Fibroblast of skin of abdomen (primary cell): ENCODE results near the gene VWCE.

Experiments used
- DNase-seq: peaks from one replicate; pipeline ENCODE4 v3.0.0-alpha.2; 2013

The VWCE gene

DNA sequence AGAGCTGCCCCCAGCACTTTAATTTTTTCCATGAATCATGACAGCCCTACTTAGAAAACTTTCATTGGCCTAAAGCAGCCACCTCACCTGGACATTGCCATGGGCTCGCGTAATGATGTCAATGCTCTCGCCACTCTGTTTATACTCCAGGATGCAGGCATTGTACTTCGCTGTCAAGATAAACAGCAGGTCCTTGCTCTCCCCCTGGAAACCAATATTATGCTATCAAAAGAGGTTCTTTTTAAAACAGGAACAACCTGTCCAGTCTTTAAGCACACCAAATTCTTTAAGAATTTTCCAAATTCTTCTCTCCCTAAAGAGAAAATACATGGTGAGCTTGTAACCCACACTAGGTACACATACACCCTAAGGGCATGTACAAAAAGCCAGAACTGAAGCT, 34.8 kb upstream of the VWCE start:
- no peak for DNase-seq

DNA sequence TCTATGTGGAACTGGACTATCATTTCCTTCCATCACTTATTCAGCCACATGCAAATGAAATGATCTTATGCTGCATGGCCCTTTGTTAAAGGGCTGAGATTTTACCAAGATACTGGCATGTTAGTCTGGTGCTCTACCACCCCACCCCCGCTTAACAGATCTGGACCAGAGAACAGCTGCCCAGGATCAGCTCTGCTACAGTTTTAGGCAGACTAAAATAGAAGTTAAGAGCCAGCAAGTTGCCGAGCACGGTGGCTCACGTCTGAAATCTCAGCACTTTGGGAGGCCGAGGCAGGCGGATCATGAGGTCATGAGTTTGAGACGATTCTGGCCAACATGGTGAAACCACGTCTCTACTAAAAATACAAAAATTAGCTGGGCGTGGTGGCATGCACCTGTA, 33.2 kb upstream of the VWCE start:
- DNase-seq = no peak

DNA sequence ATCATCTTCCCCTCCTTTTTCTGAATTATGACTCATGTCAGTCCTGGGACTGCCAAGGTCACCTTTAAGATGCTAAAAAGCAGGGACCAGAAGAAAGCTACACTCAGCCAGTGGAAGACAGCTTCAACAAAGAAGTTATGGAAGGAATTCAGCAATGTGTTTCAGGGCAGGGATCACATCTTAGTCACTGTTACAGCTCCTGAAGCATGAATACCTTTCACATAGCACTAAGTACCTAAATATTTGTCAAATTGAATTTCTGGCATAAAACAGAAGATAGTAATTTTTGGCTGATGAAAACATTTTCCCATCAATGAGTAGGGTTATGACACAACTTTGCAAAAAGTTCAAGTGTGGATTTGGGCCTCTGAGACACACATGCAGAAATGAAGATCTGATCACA, 32.6 kb upstream of the VWCE start:
- peak; percentile 41 for DNase-seq

DNA sequence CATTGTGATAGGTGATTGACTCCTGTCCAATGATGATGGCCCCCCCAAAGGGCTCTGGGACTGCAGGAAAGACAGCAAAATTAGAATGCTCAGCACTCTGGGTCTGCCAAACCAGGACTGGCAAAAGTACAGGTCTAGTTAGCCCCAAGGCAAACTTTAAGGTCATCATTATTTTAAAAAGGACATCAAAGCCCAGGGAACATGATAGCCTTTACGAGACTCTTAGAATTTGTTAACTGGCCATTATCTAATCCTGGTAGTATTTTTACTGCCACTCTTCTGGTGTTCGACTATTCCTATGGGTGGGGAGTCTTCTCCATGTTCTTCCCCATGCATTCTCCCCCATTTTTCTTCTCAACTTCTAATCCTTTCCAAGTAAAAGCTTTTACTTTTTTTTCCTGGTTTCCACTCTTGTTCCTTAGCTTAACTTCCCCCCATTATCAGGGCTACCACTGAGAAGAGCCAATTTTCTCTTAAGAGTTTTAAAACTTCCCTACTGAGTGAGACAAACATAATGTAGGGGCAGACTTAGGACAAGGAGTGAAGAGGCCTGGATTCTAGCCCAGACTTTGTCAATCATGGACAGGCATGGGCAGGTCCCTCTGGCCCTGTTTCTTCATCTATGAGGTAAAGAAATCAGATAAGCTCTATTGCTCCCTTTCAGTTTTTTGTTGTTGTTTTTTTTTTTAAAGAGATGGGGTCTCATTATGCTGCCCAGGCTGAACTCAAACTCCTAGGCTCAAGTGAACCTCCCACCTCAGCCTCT, 30.7 kb upstream of the VWCE start:
- no peak for DNase-seq

- no peak for DNase-seq
These were observed 20.1 kb upstream of the VWCE start for GRCh38 chr11:61315260-61315659.

GRCh38 chr11:61310749-61311148, 15.6 kb upstream of the VWCE start:
- DNase-seq = no peak

DNA sequence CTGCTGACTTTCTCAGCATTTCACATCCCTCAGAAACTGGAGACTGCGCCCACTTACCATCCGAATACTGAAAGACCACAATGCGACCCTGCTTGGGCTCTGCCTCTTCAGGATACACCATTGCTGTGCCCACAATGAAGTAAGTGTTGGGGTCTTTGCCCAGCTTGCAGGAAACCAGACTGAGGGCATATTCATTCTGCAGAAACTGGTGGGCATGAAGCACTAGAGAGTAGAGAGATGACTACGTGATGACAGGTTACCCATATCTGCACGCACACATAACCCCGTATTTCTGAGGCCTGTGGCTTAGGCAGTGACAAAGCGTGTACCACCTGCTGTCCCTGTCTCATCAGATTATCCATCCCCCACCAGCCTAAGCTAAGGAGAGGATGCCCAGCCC, 14.6 kb upstream of the VWCE start:
- no peak for DNase-seq

DNA sequence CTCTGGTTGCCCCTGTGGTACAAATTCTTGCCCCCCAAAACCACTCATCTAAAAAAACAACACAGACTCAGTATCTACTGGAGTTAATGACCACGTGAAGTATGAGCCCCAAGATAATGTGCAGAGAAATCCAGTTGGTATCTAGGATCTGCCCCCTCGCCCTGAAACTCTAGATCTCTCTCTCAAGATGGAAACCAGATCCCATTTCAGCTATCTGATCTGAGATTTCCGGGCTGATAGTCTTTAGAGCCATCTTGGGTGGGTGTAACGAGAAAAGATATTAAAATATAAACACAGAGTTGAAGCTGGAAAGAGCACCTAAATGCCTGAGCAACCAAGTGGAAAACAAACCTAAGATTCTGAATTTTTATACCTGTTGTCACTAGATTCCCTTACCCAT, 14.0 kb upstream of the VWCE start:
- no peak for DNase-seq

GRCh38 chr11:61307354-61307753, 12.2 kb upstream of the VWCE start:
- no peak for DNase-seq

- no peak for DNase-seq
These were observed 11.1 kb upstream of the VWCE start for GRCh38 chr11:61306221-61306620.

GRCh38 chr11:61305417-61305816, 10.3 kb upstream of the VWCE start:
- DNase-seq = no peak

GRCh38 chr11:61303725-61304124, 8.6 kb upstream of the VWCE start:
- no peak for DNase-seq

DNA sequence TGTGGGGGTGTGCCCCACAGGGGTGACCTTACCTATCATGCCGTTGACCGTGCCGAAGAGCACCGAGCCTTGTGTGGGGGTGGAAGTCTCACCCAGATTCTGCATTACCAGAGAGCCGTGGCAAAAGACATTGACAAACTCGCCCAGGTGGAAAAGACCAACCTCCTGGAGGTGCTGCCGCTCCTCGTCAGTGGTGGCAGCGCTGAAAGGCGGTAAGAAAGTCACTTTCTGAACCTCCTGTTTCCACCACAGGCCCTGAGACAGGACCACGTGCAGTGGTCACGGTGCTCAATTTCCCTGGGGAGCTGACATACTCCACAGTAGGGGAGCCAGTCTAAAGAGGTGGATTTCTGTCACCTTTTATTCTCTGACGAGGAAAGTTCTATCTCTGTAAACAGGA, 7.4 kb upstream of the VWCE start:
- no peak for DNase-seq

DNA sequence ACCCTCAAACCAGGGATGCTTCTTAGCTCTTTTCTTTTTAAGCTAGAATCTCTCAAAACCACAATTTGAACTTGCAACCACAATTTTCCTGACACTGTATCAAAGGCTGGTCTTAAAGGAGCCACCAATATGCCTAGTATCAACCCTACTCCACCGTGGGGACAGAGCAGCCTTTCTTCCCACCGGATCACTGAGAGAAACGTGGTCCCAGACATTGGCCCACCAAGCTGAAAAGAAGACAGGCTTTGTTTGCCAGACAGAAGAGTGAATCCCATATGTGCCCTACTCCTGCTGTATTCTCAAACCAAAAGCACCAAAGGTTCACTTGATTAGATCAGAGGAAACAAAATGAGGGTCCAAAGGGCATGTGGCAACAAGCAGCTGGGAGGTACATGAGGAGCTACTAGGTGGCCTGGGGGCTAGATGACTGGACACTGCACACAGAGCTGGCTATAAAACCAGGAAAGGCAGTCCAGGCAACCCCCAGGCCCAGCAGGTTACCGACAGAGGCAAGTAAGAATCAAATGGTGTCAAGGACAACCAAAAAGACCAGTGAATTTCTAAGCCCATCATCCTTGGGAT, 3.6 kb upstream of the VWCE start:
- DNase-seq = no peak

DNA sequence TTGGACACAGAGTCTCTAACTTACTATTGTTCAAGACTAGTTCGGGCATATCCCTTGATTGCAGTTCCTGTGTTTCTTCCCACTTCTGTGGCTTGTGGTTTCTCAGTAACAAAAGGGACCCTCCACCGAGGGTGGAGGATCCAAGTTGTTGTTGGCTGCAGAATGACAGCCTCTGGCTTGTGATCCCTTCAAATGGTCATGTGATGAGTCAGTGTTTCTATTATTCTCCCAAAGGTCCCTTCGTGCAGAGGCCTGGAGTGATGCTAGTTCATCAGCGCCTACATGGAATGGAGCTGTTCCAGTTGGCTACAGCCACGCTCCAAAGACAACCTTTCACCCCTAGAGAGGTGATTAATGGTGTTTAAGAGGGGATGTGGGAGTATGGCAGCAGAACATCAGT, 2.6 kb upstream of the VWCE start:
- peak; percentile 90 for DNase-seq

- DNase-seq = peak; percentile 37
These were observed 2.2 kb upstream of the VWCE start for GRCh38 chr11:61297341-61297740.

DNA sequence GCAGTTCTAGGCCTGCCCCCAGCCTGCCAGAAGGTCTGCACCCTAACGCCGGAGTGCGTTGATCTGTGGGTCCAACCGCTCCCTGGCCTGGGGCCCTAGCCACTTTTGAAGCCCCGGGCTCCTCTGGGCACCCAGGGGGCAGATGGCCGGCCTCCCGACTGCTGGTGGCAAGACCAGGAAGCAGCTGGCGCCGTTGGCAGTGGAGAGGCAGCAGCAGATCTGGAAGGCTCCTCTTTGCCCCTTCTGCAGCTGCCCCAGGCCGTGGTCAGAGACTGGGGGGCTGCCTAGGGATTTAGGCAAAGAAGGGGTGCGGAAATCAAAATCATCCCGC, 445 bp upstream of the VWCE start:
- DNase-seq = no peak

DNA sequence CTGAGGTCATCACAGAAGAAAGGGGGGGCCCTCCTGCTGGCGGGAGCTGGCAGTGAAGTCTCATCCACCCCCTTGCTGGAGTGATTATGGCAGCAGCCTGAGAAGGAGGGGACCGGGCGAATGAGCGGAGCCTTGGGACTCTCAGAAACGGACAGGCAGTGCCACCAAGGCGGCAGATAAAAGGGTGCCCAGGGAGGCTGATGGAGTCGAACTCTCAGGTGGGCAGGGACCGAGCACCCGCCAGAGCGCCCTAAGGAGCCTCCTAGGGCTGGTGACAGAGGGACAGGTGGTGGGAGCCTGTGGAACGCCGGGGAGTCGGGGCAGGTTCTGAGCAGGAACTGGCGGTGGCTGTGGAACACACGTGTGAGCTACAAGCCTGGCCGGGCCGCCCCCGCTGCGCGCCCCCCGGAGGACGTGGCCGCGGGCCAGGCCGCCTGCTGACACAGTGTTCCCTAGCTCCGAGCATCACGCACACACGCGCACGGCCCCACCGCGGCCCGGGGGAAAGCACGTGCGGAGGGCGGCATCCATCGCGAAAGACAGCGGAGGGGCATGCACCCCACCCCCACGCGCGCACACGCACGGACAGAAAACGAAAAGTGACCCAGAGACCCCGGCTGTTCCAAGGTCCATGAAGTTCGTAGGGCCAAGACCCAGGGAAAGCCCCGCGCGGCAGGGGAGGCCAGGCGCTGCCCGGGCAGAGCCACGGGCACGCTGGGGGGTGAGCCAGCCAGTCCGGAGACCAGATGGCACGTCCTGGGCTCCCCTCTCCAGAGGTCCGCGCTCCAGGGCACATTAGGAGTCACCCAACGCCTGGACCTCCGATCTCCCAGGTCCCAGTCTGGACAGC, 1.0 kb downstream of the VWCE start:
- peak; percentile 40 for DNase-seq

GRCh38 chr11:61292356-61292755, 2.8 kb downstream of the VWCE start:
- no peak for DNase-seq

- DNase-seq = no peak
These were observed 4.0 kb downstream of the VWCE start for GRCh38 chr11:61290905-61291690.

- DNase-seq = no peak
These were observed 7.7 kb downstream of the VWCE start for GRCh38 chr11:61287338-61287977.

DNA sequence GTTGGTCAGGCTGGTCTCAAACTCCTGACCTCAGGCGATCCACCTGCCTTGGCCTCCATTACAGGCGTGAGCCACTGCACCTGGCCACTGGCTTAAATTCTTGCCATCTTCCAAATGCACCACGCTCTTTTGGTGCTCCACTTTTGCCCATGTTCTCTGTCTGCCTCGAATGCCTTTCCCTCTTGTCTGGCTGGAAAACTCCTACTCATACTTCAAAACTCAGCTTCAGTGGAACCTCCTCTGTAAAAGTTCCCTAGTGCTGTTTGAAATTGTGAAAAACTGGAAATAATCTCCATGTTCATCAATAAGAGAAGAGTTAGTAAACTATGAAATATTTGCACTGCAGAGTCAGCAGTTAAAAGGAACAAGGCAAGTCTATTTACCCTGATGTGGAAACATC, 11.5 kb downstream of the VWCE start:
- no peak for DNase-seq
